NK-92 (cell line): ENCODE results near the gene ARHGAP42.

Experiments used
- DNase-seq: peaks from one replicate; lab custom pipeline; 2025; ENCODE audit not compliant: unreplicated experiment; lab: John Stamatoyannopoulos, UW

The ARHGAP42 gene

DNA sequence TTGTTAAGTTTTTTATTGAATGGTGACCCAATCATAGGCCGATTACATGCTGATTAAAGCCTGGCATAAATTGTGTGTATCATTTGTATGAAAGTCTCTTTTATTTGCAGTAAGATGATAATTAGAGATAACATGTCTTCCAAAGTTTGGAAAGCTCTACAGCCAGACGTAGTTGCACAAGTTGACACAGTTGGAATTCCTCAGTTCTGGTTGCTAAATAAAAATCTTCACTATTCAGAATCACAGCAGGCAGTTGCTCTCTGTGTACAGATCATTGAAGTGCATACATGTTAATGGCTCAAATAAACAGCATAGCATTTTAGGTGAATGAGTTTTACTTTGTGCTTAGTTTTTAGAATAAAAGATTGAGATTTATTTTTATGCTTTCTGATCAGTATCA lies 69.5 kb downstream of the ARHGAP42 start:
- DNase-seq: no peak

DNA sequence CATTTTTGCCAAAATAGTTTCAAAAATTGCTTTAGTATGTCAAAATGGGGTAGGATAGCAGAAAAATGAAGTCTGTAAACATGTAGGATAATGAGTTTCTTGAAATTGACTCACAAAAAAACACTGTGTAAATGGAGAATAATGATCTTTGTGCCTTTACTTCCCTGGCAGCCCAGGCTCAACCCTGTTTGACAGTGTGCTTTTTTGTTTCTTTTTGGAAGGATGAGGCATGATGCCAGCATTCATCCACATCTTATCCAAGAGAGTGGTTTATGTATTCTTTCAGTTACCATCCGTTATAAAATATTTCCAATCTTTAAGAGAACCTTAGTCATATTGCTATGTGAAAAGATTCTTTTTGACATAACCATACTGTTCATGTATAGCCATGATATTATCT lies 70.6 kb downstream of the ARHGAP42 start:
- DNase-seq: no peak

DNA sequence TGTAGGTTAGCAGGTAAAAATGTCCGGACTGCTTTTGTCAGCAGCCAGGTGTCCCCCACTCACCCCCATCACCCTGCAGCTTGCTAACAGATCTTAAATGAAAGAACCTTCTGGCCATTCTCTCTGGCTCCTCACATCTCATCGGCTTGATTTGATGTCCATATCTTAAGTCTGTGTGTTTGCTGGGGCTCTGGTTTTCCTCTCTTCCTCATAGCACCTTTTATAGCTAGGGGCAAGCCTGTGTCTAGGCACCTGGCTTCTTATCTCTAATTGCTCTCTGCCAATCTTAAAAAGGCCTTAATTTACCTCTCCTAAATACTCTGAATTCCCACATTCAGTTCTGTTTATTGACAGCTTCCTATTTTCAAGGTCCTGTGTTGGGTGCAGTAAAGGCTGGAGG lies 72.0 kb downstream of the ARHGAP42 start:
- DNase-seq: no peak

DNA sequence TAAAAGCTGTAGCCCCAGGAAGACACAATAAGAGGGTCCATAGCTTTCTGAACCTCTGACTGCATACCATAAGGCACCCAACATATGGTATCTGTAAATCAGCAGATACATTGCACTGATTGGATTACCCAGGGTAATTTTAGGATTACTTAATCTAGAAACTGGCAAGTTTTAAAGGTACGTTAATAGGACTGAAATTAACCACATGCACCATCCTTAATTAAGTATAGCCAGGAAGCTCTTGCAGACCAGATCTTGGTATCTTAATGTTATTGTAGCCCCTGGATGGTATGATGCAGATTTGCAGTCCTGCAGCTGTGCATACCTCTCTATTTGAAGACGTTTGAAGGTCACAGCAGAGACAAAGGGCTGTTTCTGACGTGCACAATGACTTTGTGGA lies 72.8 kb downstream of the ARHGAP42 start:
- DNase-seq: no peak

DNA sequence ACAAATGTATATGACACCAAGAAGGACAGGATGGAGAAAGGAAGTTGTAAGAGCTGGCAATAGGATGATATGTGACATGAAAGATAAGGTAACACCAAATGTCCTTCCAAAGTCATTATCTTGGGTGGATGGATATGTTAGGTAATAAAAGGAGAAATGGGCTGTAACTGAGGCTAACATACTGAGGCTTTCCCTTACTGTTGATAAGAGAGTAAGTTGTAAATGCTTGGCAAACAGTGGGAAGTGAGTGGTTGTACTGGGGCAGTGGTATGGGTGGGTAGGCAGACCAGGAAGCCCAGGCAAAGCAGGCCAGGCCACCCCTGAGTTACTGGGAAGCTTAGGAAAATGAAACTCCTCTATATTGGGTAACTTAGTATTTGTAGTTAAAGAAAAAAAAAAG lies 73.7 kb downstream of the ARHGAP42 start:
- DNase-seq: no peak

DNA sequence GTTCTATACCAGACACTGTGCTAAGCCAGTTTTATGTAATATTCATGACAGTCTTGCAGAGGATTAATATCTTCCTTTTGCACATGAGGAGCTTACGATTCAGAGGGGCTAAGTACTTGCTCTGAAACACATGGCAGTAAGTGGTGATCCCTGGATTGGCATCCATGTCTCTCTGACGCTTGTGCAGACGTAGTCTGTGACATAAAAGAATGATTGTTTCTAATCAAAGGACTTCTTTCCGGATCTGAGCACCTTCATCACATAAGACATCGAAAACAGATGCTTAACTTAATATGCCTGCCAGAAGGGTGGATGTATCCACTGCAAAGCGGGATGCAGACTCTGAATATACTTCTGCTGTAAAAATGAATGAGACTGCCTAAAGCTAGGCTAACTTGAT lies 74.8 kb downstream of the ARHGAP42 start:
- DNase-seq: no peak

DNA sequence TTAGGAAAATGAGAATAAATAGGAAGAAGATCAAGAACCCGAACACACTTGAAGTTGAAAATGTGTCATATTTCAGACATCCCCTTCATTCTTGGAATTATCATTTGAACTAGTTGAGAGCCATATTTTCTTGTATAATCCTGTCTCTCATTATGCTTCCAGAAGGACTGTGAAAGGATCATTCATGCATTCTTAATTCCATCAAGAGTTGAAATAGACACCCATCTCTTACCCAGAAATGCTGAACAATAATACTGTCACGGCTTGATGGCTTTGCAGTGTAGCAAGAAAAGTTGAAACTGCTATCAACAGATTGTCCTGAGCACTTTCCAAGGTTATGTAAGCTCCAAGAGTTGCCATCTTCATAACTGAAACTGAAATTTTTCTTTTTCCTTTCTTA lies 79.7 kb downstream of the ARHGAP42 start:
- no peak for DNase-seq

- no peak for DNase-seq
Observed at GRCh38 chr11:100769165-100769564, 82.1 kb downstream of the ARHGAP42 start.

GRCh38 chr11:100769617-100770016 lies 82.5 kb downstream of the ARHGAP42 start:
- DNase-seq: no peak

DNA sequence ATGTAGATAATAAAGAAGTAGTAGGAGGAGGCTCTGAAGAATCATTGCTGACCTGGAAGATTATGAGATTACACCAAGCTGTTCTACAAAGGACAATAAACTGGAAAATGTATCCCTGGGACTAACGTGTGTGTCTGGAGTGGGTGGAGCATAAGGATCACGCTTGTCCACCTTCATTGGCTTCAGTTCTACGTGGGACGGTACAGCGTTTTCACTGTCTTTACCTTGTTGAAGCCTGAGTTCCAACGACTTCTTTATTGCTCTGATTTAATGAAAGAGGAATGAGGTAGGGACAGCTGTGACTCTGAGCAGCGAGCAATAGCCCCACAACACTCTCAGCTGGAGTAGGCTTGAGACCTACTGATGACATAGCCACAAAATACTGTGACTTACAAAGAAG lies 87.0 kb downstream of the ARHGAP42 start:
- DNase-seq: no peak

- no peak for DNase-seq
Observed at GRCh38 chr11:100774859-100775258, 87.8 kb downstream of the ARHGAP42 start.

GRCh38 chr11:100776212-100776896 lies 89.3 kb downstream of the ARHGAP42 start:
- DNase-seq: no peak

- DNase-seq: no peak
Observed at GRCh38 chr11:100777103-100777502, 90.0 kb downstream of the ARHGAP42 start.

- no peak for DNase-seq
Observed at GRCh38 chr11:100777736-100778135, 90.6 kb downstream of the ARHGAP42 start.

DNA sequence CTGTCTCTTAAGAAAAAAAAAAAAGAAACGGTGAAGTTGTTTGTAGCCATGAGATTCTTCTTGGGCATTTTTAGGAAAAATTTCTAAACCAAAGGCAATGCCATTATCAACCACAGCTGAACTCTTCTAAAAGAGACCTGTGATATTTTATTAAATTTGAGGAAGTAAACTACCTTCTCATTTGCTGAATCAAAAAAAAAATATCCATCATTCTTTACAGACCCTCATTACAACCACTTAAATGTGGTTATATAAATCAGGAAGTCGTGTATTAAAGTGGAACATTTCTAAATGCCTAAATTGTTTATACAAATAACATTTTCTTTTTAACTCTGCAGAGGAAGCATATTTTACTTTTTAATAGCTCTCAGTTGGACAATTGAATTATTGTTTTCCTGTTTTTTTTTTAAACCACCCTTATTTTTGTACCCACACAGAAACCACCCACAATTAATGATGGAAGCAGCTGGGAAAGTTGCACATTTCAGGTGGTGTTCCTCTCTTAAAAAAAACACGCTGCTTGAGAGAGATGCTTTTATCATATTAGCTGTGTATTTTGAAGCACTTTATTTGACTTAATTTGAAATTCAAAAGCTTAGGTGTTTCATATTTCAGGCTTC lies 91.2 kb downstream of the ARHGAP42 start:
- no peak for DNase-seq

DNA sequence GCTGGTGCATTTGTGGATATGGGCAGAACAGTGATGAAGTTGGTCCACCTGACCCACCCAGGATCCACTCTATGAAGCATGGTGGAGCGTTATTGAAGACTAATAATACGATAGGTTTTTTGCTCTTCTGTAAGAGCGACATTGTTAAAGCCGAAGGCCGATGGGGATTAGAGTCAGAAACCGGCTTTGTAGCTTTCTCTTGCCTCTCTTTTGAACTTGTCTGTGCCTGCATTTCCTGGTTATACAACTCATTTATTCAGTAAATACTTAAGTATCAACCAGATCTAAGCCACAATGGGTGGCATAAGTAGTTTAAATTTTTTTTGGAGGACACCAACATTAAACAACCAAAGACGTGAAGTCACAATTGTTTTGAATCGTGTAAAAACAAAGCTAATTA lies 93.4 kb downstream of the ARHGAP42 start:
- no peak for DNase-seq

DNA sequence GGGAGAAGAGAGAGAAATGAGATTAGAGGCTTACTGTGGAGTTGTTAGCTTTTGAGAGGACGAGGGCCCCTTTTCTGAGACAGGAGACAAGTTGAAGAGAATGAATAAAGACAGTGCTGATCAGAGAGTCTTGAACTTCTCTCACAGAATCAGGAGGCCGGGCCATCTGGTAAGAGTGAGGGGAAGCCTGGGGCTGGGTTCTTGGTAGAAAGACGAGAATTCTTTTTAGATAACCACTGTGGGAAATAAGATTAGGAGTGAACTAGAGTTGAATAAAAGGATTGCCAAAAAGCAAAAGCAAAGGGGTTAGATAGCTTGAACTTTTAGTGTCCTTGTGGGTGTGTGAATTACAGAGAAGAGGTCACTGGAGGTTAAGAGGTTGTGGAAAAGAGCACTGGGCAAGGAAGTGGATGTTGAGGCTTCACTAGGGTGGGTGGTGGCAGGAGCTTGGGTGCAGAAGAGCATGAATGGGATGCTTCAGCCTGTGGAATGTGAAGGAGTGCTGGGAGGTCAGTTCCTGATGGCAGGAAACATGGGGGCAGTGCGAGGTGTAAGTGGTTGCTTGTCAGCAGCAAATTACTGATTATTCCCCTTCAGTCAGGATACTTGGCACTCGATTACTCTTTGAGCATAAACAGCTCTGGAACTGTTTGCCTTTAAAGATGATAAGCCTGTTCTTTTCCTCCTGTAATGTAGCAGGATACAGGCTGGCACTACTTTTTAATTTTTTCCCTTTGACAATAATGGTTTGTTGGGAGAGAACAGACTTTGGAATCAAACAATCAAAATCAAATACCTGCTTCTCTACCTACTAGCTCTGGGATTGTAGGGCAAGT lies 98.3 kb downstream of the ARHGAP42 start:
- DNase-seq: no peak

DNA sequence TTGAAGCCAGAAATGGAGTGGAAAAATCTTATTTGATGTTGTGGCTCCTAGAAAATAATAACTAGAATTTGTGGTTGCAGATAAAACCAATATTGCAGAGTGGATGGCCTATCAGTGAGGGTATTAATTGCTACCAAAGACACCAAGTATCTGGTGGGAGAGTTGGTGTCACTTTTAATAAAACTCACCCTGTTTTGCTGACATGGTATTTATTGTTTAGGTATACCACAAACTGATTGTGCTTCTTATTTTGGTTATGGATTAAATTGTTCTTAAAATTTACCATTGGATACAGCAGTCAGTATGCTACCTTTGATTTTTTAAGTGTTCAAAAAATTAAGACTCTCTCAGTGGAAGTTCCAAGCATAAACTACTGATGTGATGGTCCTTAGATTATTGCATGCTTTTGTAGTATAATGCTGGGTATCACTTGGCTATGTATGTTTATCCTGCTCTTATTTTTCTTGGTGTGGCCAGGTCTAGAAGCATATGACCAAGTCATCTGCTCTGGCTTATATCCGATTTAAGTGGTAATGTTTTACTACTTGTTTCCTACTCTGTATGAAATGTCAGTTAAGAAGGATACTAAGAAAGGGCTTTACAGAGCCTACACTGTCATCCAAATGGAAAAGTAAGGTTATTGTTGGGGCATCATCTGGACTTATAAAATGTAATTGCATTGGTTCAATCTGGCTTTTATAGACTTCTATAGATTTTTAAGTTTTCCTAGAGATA lies 101.6 kb downstream of the ARHGAP42 start:
- no peak for DNase-seq

DNA sequence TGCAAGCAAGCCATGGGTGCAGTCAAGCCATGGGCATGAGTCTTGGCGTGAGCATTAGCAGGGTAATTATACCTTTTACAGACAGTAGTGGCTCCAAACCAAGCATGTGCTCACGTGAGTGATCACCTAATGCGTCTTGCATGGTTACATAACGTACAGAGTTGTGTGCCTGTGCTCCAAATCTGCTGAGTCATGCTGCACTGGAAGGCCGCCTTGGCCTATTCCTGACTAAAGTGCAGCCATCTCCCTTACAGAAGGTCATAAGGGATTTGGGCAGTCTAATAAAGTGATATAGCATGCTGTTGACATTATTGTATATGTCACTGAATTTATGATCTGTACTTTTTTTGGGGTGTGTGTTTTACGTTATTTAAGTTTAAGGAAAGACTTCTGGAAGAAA lies 102.4 kb downstream of the ARHGAP42 start:
- DNase-seq: no peak

- no peak for DNase-seq
Observed at GRCh38 chr11:100790073-100790472, 103.0 kb downstream of the ARHGAP42 start.

DNA sequence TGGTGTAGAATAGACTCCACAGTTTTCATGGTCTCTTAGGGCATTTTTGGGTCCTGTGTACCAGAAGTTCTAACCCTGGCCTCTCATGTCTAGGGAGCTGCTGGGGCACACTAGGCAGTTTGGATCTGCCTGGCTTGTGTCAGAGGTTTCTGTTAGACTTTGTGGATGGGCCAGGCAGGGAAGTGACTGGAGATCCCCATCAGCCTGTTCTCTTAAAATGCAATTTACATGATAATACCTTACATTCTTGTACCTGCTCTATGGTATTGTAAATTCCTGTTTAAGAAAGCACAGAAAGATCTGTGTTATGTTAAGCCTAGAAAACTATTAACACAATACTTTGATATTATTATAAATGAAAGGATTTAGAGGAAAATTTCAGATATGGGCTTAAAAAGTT lies 104.0 kb downstream of the ARHGAP42 start:
- no peak for DNase-seq
